CD4-positive, alpha-beta T cell treated with Interleukin-15 for 4 hours (primary cell): Measurements from ENCODE around the gene KNSTRN.

Experiments
- DNase-seq: peaks from one replicate; pipeline ENCODE4 v3.0.0-alpha.2; 2020; ENCODE audit warnings: low spot score

The KNSTRN gene

DNA sequence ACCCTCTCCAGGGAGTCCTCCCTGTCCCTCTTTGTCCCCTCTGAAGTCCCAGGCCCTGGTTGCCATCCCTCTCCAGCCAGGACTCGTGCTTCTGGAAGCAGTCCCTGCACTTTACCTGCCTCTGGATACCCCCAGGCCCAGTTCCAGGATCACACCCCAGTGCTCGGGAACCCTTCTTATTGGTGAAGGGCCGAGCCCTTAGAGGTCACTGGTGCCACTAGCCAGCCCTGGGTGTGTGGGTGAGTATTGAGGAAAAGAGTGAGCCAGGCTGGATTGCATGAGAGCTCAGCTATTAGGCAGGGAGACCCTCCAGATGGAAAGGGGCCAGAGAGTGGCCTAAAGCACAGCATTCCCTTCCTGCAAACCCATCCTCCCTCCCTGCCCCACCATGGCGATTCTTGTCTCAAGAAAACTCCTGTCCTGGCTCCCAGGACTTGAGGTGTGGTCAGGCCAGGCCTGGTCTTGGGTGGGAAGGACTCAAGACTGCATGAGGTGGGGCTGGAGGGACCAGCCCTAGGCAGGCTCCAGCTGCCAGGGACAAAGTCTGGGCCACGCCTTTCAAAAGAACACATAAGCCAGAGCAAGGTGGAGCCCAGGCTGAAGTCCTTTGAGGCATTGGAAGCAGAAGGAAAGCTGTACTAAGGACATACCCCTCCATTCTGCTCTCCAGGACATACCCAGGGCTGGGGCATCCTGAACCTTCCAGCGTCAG lies 36.5 kb upstream of the KNSTRN start:
- DNase-seq, result no peak

DNA sequence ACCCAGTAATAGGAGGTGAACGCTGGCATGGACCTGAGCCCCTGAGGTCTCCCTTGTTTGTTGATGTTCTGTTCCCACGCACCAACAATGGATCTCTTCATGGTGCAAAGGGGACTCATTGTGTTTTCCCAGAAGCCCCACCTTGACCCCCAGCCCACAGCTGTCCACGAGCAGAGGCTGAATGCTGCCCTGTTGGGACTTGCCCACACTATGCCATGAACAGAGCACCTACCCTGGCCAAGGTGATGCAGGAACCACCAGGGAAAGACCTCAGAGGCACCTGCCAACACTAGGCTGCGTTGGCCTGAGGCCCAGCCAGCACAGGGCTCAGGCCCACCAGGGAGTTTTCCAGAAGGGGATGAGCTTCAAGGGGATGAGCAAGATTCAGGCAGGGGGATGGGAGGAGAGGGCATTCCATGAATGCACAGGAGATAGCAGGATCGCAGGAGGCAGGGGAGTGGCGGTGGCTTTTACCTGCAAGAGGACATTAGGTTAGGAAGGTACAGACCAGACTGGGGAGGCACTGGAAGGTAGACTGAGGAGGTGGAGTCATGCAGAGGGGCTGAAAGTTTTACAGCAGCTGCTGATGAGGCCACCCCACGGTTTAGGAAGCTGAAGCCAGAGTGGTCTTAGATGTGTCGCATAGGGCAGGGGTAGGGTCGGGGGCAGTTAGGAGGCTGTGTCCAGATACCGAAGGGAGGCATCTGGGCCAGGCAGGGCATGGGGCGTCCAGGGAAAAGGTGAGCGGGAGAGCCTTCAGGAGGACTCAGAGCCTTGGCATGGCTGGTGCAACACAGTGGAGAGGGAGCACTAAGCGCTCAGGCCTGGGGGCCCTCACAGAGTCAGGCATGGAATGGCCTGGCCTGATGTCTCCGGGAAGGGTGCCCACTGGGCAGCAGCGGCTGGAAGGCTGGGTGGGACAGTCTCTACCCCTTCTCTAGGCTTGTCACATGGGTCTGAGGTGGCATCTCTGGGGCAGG lies 35.7 kb upstream of the KNSTRN start:
- DNase-seq, result no peak

DNA sequence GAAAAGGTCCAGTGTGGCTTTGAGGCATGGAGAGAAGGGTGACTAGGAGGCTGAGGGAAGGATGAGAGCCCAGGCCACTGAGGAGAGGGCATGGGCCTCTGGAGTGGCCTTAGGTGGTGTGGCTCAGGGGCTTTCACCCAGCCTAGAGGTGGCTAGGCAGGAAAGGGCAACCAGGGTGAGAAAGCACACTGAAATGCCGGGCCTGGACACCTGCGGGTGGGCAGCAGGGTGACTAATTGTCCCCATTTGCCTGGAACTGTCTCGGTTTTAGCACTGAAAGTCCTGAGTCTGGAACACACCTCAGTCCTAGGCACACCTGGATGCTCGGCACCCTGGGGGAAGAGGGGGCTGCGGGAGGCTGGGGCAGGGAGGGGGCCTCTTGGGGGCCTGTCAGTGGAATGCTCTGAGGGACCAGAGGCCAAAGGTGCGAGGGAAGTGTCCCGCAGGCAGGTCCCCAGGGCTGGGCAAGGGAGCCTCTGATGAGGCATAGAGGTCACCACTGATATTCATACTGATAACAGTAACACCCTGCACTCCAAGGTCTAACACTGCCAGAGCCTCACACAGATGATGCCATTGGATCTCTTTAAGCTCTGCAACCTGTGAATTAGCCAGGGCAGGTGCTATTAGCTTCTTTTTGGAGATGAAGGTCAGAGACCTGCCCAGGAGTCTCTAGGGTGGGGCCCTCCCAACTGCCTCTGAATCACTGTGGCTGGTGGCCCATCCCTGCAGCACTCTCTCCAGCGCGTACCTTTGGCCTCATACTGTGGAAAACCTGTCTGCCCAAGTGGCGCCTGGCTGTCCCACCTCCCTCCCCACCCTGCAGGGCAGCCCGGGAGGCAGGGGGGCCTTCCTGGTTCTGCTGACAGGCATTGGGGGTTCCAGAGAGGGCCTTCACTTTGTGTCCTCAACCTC lies 34.7 kb upstream of the KNSTRN start:
- no peak for DNase-seq

DNA sequence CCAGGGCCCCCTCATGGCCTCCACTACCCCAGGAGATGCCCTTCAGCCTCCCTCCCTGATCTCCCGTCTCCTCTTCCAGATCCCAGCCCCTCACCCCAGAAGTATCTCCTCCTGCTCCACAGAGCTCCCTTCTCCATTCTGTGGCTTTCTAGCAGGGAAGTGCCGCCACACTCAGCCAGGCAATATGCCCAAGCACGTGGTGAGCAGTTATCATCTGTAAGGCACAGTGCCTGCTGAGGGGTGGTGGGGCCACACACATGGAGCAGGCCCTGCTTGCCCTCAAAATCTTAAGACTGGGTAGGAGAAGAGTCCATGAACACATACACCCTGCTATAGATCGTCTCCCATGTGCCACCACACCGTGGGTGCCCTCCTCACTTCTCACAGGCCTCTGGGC lies 34.0 kb upstream of the KNSTRN start:
- DNase-seq, result no peak

DNA sequence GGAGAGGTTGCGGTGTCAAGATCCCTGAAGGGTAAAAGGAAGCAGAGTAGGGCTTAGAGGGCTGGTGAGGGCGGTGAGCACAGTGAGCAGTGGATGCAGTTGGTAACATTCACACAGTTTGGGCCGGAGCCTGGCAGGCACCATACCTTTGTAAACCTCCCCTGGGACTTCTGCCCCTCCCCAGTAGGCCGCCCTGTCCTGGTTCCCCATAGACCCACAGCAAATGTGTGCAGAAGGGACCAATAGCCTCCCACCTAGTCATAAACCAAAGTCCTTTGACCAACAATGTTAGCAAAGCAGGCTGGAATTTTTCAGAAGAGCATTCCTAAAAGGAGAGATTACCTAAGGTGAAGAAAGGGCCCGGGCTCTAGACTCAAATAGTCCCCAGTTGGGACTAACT lies 33.4 kb upstream of the KNSTRN start:
- DNase-seq, result no peak

DNA sequence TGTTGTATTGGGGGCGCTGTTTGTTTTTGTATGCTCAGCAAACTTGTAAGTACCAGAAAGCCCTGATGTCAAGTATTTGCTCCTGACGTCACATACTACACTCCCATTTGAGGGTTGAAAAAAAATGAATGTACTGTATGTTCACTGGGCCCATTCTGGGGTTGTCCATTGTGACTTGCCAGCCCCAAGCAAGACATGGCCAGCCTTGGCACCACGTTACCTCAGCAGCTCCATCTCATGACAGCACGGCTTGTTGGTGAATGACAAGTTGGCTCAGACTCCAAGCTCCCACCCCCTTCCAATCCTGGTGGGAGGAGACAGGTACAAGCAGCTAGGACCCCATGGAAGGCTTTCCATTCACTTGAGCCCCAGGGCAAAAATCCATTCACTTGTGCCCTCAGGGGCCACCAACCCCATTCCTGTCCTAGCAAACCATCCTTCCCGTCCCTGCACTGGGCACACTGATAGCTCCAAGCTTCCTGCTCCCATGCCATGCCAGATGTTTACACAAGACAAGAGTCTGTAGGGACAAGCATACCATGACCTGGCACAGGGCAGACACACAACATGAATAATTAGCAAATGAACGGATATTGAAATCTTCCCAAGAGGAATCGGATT lies 30.1 kb upstream of the KNSTRN start:
- DNase-seq, result no peak

DNA sequence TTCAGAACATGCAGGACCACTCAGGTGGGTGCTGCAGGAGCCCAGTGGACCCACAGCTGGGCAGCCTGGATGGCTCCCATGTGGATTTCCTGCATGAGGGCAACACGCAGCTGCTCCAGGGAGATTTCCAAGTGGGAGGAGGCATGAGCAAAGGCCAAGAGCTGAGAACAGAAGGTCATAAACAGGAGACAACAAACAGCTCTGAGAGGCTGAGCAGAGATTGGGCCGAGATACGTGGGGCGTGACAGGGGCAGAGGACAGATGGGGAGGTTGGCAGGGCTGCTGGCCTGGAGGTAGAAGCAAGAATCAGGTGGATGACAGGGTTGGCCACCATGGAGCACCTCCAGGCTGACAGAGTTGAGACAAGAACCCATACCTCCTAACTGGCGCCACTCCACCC lies 28.8 kb upstream of the KNSTRN start:
- DNase-seq, result no peak

DNA sequence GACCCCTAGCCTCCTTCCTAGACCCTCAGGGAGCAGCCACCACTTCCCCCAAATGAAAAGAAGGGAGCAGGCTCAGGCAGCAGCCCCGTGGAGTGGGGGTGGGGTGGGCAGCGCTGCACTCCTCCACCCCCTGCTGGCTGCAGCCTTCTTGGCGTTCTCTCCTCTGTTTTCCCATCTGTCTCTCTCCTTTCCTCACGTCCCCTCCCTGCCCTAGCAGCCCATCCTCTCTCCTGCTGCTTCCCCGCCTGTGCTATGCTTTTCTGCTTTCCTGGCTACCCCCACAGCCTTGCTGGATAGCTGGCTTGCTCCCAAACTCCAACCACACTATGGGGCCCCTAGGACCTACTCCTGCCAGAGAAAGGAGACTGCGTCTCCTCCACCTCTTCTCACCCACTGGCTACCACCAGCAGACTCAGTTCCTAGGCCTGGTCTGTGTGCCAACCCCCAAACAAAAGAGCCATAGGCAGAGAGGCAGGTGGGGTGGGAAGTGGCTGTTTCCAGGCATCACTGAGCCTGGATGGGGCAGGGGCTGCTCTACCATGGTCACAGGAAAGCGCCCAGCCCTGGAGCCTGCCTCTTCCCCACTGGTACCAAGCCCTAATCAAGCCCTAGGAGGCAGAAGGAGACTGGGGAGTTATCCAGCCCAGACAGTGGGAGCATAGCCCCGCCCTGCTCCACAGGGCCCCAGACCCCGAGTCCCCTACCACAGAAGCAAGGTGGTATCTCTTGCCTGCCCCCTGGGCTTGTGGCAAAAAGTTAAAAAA lies 27.9 kb upstream of the KNSTRN start:
- DNase-seq, result no peak

DNA sequence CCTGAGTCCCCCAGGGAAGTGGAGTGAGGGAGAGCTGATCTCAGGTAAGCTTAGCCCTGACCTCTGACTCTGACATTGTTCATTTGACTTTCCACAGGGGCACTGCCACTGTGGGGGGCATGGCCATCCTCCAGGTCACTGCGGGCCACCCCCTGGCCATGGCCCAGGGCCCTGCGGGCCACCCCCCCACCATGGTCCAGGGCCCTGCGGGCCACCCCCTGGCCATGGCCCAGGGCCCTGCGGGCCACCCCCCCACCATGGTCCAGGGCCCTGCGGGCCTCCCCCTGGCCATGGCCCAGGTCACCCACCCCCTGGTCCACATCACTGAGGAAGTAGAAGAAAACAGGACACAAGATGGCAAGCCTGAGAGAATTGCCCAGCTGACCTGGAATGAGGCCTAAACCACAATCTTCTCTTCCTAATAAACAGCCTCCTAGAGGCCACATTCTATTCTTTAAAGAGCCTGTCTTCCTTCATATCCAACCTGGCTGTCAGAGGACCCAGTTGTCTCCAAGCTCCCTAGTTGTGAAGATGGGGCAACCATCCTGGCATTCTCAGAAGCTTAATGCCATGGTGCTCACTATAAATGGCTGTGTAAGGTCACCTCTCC lies 26.4 kb upstream of the KNSTRN start:
- DNase-seq, result no peak

DNA sequence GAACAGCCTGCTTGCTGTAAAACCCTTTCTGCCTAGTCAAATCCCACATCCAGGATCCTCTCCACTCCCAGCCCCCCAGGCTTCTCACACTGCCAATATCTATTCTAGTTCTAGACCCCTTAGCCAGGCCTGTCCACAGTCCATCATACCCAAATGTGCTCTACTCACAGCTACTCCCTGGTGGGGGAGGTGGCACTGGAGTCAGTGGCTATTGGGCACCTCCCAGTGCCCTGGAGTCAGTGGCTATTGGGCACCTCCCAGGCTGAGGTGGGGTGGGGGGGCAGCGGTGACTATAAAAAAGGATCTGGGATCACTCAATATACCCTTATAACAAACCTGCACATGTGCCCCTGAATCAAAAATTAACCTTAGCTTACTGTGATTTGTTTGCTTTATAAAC lies 25.3 kb upstream of the KNSTRN start:
- DNase-seq, result no peak

DNA sequence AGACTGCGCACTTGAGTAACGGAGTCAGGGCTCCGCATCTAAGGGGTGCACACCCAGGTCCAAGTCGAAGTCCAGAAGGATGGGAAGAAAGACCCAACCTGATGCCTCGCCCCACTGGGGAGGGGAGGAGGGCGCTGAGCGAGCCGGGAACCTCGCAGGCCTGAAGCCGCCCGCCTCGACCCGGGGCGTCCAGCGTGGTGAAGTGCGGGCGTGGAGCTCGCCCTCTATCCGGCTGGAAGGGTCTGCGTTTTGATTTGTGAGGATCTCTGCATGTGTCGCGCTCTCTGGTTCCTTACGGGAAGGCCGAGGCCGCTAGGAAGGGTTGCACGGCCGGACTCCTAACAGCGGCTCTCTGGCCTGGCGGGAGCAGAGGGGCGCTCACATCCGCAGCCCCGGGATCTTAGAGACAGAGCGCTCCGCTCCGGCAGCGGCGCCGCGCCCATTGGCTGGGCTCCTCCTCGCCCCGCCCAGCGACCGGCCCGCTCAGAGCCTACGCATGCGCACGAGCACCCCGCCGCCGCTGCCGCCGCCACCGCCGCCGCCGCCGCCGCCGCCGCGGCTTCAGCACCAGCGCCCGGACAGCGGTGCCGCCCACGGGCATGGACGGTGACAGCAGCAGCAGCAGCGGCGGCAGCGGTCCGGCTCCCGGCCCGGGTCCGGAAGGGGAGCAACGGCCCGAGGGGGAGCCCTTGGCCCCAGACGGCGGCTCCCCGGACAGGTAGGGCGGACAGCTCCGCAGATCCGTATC lies 24.6 kb upstream of the KNSTRN start, which contains the start of gene DISP2:
TSS of gene DISP2 (plus strand) at position 497 of the 748 bp plus-strand sequence. CDS start at position 600, 103 bp downstream.
- peak; percentile 89 for DNase-seq

DNA sequence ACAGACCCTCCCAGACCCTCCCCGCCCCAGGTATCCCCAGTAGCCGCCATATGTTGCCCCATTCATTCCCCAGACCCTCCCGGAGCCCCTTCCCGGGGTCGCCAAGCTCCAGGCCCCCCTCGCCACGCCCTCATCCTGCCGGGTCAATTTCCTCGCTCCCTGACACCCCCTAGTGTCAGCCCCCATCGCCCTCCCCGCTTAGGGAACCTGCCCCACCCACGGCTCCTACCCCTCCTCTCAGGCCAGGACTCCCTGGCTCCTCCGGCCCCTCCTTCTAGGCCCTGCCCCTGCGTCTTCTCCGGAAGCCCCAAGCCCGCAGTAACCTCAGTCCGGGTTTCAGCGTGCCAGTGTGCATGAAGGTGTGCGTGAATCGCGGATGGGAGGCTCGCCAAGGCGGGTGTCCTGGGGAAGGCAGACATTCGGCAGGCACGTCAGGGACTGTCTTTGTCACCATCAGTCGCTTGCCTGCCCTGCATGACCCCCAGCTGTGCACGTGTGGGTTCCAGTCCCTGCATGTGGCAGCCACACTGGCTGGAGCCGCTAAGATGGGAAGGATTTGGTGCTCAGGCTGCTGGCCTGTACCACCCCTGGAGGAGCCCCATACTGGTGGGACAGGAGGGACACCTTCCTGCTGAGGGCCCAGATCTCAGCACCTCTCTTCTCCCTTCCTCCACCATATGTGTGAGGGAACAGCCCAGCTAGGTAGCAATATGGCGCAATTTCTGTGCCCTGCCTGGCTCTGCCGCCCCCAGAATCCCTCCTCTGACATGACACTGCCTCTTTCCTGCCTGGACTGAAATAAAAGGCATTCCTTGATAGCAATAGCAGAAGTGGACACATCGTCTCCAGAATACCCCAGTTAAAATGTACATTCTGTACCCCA lies 23.8 kb upstream of the KNSTRN start:
- peak; percentile 11 for DNase-seq

DNA sequence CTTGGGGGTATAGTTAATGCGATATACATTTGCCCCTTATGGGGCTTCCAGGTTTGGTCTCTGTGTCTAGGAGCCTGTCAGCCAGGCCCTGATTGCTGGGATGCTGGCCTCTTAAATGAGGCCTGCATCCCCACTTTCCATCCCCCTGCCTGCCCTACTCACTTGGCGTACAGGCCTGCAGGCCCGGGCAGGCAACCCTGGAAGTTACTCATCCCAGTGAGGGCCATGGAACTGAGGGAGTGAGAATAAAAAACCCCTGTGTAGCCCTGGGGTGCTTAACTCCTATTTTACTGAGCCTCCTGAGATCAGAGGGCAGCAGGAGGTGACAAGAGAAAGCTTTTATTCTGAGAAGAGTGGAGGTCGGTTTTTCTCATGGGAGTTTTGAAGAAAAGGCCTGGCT lies 22.5 kb upstream of the KNSTRN start:
- DNase-seq, result no peak

DNA sequence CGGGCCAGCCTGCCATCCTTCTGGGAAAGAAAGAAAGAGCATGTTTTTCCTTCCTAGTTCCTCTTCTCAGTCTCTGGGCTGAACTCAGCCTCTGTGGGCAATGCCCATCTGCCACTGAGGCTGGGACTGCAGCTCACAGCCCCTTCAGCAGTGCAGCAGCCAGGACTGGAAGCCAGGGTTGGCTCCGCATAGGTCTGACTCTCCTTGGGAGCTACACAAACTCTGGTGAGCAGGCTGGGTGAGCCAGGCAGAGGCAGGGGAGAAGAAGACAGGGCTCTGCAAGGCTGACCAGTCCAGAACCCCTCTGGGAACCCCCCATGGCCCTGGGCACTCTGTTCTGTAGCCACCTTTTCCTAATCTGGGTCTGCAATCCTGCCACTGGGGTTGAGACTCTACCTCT lies 20.9 kb upstream of the KNSTRN start:
- DNase-seq, result no peak

DNA sequence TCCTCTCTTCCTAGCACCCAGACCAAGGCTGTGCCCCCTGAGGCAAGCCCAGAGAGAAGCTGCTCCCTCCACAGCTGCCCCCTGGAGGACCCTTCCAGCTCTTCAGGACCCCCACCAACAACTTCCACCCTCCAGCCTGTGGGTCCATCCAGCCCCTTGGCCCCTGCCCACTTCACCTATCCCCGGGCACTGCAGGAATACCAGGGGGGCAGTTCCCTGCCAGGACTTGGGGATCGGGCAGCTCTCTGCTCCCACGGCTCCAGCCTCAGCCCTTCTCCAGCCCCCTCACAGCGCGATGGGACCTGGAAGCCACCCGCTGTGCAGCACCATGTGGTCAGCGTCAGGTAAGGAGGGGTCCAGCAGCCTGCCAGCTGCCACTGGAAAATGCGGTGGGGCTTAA lies 18.9 kb upstream of the KNSTRN start:
- no peak for DNase-seq

DNA sequence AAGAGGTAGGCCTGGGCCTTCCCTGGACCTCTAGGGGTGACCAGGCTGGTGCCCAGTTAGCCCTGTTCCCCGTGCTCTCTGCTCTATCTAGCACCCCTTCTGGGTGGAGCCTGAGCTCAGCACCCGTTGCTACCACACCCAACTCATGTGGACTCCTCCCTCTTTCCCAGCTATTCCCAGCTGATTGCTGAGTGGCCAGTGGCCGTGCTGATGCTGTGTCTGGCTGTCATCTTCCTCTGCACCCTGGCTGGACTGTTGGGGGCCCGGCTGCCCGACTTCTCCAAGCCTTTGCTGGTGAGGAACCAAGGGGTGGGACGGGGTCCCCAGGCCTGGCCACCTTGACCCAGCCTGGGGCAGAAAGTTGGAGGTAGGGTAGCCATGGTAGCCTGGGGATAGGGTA lies 18.3 kb upstream of the KNSTRN start:
- DNase-seq, result no peak

DNA sequence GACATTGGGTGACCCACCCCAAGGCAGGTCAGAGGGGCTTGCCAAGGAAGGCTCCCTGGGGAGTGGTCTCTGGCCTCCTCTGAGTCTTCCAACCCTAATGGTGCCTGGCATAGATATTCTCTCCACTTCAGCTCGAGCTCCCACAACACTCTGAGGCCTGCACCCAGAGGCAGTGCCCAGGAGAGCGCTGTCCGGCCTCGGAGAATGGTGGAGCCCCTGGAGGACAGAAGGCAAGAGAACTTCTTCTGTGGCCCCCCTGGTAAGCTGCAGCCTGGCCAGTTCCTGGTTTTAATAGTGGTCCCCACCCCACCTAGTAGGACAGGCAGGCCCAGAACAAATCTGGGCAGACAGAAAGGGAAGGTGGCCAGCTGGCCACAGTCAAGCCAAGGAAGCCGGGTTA lies 17.5 kb upstream of the KNSTRN start:
- no peak for DNase-seq

DNA sequence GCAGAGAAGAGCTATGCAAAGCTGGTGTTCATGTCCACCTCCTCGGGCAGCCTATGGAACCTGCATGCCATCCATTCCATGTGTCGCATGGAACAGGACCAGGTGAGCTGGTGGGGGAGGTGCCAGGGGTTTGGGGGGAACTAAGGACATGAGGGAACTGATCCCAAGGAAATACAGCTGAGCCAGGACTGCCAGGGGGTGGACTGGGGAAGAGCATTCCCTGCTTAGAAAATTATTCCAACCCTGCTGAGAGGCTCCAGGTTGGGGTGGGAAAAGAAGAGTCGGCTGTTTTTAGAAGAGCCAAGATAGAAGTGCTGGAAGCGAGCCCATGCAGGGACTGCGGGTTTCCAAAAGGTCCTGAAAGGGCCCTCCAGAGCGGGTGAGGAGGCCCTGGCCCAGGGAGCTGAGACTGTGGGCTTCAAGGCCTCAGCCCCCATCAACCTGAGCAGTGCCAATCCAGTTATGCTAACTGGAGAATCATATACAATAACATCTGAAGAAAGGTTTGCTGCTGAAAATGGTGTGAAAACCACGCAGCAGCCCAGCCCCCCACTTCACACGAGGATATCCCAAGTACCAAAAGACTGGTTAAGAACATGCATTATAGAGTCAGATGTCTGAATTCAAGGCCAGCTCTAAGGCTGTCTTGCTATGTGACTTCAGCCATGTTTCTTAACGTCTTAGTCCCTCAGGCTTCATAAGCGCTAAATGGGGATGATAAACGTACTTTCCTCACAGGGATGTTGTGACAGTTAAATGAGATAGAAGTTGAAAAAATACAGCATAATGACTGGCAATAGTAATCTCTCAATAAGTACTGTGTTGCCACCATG lies 16.7 kb upstream of the KNSTRN start:
- DNase-seq, result no peak
